SJCRH30 (cell line): ENCODE measurements around the gene SMKR1. TPM values are rescaled to one million over a fixed set of nuclear protein-coding genes. Genes with fewer than 3 reads are reported as not detected.

Experiments
- DNase-seq, 2 experiments: peaks; one replicate each; pipeline ENCODE4 v3.0.0-alpha.2; 2015 to 2020
- H3K27ac ChIP-seq: fragments of 250-450 bp; sonication (Bioruptor Pico); 2 replicates; pipeline ENCODE4 v1.5.1; 2020; ENCODE audit warnings: mild to moderate bottlenecking, moderate library complexity
- H3K27me3 ChIP-seq: fragments of 250-450 bp; sonication (Bioruptor Pico); 2 replicates; pipeline ENCODE4 v1.5.1; 2020; ENCODE audit warnings: mild to moderate bottlenecking, moderate library complexity
- H3K36me3 ChIP-seq: fragments of 250-450 bp; sonication (Bioruptor Pico); 2 replicates; pipeline ENCODE4 v1.5.1; 2020; ENCODE audit warnings: mild to moderate bottlenecking, moderate library complexity
- H3K4me1 ChIP-seq: fragments of 250-450 bp; sonication (Bioruptor Pico); 2 replicates; pipeline ENCODE4 v1.5.1; 2020; ENCODE audit warnings: mild to moderate bottlenecking, moderate library complexity
- H3K4me3 ChIP-seq: fragments of 250-450 bp; sonication (Bioruptor Pico); 2 replicates; pipeline ENCODE4 v1.5.1; 2020; ENCODE audit warnings: mild to moderate bottlenecking, moderate library complexity
- H3K9me3 ChIP-seq: fragments of 250-450 bp; sonication (Bioruptor Pico); replicated peaks from 2 replicates; pipeline ENCODE4 v1.5.1; 2020; ENCODE audit warnings: mild to moderate bottlenecking, moderate library complexity
- total RNA-seq: library from RNA; depleted of rRNA; stranded (reverse); fragments of >200 nt; shearing (Covaris generic); gene quantifications from 2 replicates; pipeline ENCODE4 v1.2.3, GENCODE V29; 2014; rRNA removed

SMKR1 gene
- not detected in 2 replicates for total RNA-seq

DNA sequence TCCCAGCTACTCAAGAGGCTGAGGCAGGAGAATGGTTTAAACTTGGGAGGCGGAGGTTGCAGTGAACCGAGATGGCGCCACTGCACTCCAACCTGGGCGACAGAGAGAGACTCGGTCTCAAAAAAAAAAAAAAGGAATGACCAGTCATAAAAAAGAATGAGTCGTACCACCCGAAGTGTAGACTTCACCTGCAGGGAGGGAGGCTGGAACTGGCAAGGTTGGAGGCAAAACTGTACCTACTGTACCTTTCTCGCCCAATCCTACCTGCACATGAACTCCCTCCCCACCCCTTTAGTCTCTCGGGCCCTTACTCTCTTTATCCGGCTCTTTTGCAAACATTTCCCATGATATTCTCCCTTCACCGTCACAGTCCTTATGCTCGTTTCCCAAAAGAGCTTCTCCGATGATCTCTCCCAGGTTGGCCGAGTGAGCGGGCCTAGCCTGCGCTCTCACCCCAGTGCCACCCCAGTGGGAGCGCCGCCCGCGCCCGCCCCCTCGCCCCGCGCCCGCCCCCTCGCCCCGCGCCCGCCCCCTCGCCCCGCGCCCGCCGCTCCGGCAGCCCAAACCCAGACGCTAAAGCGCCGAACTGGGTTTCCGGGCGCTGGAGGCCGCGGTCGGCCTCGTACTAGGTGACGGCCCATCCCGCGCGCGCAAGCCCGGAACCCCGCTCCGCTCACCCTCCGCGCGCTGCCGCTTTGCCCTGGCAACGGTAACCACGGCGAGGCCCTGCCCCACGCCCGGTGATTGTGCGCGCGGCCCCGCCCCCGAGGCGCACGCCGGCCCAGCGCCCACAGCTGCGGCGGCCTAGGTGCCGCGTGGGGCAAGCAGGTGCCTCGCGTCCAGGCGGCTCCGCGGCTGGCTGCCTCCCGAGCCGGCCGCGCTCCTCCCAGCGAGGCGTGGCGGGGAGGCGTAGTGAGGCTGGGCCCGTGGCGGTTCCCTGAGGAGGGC lies at the start of gene SMKR1:
Gene SMKR1 (plus strand): TSS at position 772 of the 948 bp plus-strand sequence. CDS start 294 bp downstream, outside the sequence.
- no peaks in the 10 kb centered on the region for H3K27me3 ChIP-seq
- H3K36me3 ChIP-seq: no peaks in the 10 kb centered on the region
- H3K9me3 ChIP-seq: no peaks in the 10 kb centered on the region
- H3K27ac ChIP-seq: no peak within 1 kb of the TSS
- H3K4me1 ChIP-seq: no peaks in the 10 kb centered on the region
- peak; percentile 51 to 55 for DNase-seq
- peak within 1 kb of the TSS; percentile 57 for H3K4me3 ChIP-seq

DNA sequence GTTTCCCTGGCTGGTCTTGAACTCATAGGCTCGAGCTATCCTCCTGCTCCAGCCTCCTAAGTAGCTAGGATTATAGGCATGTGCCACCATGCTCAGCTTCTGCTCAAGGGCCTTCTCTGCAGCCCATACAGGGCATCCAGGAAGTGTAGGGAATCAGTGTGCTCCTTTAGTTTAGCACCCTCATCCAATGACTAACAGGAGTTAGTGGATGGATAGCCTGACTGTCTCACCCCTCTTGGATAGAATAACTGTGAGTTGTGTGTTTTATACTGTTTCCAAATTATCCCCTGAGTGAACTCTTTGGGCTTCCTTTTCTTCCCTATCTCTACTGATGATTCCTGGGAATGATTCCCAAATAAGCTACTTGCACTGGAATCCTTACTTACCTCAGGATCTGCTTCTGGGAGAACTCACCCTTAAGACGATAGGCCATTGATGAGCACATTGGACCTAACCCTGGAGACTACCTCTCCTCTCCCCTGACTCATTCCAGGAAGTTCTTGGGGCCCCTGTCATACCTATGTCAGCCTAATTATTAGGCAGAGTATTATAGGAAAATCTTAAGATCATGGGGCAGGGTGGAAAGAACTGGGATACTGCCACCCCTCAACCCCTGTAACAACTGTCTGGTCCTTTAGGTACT lies 49.6 kb upstream of the SMKR1 start:
- peaks cover 8% of the 10 kb centered on the region; the same call in 1 of the 2 replicates for H3K9me3 ChIP-seq
- H3K4me1 ChIP-seq: no peaks in the 10 kb centered on the region
- no peak for DNase-seq
- peaks cover 70% of the 10 kb centered on the region for H3K36me3 ChIP-seq
- no peak overlapping the region for H3K4me3 ChIP-seq
- H3K27me3 ChIP-seq: no peaks in the 10 kb centered on the region
- no peak overlapping the region for H3K27ac ChIP-seq

DNA sequence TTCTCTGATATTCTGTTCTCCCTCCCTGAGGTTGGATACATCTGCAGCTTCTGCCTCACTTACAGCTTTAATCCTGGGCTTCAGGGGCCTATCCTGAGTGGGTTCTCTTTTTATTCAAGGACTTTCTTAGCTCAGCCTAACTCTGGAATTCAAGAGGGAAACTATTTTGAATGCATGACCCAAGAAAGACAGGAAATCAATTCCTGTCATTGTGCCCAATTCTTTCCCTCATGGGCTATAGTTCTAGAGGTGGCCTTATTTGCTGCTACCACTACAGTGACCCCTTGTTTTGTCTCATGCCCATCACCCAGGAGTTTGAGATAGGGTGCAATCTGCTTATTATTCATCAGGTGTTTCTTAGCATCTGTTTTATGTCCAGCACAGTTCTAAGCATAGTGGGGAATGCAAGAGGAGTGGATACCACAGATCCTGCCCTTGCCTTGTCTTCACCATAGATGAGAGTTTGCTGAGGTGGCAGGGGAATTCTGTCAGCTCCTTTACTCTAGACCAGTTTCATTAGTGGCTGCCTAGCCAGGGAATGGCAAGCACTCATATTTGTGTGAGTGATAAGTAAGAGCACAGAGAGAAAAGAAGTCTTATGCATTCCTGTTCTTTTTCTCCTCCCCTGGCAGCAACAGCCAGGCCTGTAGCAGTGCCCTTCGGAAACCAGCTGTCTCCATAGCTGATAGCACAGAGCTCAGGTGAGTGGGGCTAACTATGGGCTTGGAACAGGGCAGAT lies 48.7 kb upstream of the SMKR1 start:
- Histone ChIP-seq H3K27me3 (no peaks in the 10 kb centered on the region), H3K4me3 (no peak overlapping the region), H3K27ac (no peak overlapping the region), H3K36me3 (peaks cover 72% of the 10 kb centered on the region), H3K9me3 (peaks cover 6% of the 10 kb centered on the region; the same call in 1 of the 2 replicates), H3K4me1 (no peaks in the 10 kb centered on the region)
- DNase-seq: no peak

DNA sequence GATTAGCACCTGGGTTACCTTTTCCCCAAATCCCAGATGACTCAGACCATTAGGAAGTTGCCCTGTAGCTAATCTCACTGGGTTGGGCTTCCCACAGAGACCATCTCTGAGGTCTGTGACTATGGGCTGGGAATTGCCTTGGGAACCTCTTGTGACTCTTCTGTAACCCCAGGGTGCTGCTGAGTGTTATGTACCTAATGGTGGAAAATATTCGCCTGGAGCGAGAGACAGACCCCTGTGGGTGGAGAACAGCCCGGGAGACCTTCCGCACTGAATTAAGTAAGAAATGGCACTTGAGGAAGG lies 48.1 kb upstream of the SMKR1 start:
- Histone ChIP-seq H3K36me3 (peaks cover 72% of the 10 kb centered on the region), H3K27ac (no peak overlapping the region), H3K27me3 (no peaks in the 10 kb centered on the region), H3K4me3 (no peak overlapping the region), H3K9me3 (peaks cover under 1% of the 10 kb centered on the region; the same call in 1 of the 2 replicates), H3K4me1 (no peaks in the 10 kb centered on the region)
- DNase-seq: no peak

DNA sequence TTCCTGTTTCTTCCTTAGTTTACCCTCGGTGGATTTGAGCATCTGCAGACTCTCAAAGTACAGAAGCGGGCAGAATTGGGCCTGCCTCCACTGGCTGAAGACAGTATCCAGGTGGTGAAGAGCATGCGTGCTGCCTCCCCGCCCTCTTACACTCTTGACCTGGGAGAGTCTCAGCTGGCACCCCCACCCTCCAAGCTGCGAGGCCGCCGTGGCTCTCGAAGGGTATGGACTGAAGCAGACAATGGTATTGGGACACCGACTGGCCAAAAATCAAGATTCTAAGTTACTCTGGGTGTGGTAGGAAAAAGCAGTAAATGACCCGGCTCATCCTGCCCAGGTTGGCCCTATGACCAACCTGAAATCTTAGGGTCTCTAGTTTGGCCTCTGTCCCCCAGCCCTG lies 45.9 kb upstream of the SMKR1 start:
- Histone ChIP-seq H3K4me3 (no peak overlapping the region), H3K27me3 (no peaks in the 10 kb centered on the region), H3K36me3 (peaks cover 81% of the 10 kb centered on the region), H3K9me3 (no peaks in the 10 kb centered on the region), H3K4me1 (no peaks in the 10 kb centered on the region), H3K27ac (no peak overlapping the region)
- DNase-seq: no peak

DNA sequence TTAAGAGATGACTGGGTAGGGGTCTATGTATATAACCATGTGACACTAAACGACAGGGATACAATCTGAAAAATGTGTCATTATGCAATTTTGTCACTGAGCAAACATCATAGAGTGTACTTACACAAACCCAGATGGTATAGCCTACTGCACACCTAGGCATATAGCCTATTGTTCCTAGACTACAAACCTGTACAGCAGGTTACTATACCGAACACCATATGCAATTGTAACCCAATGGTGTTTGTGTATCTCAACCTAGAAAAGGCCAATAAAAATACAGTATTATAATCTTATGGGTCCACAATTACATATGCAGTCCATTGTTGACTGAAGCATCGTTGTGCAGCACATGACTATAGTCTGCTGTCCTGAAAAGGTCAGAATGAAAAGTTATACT lies 45.2 kb upstream of the SMKR1 start:
- DNase-seq: no peak
- Histone ChIP-seq H3K36me3 (peaks cover 83% of the 10 kb centered on the region), H3K27me3 (no peaks in the 10 kb centered on the region), H3K9me3 (no peaks in the 10 kb centered on the region), H3K4me1 (no peaks in the 10 kb centered on the region), H3K27ac (no peak overlapping the region), H3K4me3 (no peak overlapping the region)

DNA sequence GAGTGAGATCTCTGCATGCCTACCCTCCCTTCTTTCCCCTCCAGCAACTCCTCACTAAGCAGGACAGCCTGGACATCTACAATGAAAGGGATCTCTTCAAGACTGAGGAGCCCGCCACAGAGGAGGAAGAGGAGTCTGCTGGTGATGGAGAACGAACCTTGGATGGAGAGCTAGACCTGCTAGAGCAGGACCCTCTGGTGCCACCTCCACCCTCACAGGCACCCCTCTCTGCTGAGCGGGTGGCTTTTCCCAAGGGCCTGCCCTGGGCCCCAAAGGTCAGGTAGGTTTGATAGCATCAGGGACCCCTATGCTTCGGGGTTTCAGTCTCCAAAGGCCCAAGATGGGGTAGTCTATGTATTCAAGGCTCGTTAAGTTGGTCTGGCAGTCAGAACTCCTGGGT lies 44.2 kb upstream of the SMKR1 start:
- H3K9me3 ChIP-seq: no peaks in the 10 kb centered on the region
- peaks cover 89% of the 10 kb centered on the region for H3K36me3 ChIP-seq
- H3K4me3 ChIP-seq: no peak overlapping the region
- H3K4me1 ChIP-seq: no peaks in the 10 kb centered on the region
- no peaks in the 10 kb centered on the region for H3K27me3 ChIP-seq
- no peak for DNase-seq
- H3K27ac ChIP-seq: no peak overlapping the region

DNA sequence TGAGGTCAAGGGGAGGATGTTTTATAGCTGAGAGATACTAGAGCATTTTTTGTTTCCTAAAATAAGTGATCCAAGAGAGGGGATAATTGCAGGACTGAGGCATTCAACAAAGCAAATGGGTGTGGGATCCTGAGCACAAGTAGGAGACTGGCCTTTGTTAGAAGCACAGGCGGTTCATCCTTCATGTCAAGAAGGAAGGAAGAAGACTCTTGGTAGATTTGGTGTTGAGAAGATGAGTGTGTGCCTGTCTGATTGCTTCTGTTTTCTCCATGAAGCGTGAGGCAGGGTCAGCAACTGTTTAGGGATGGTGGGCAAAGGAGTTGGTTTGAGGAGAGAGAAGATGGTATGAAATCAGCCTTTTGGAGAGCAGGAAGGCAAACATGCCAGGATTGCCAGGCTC lies 40.5 kb upstream of the SMKR1 start:
- Histone ChIP-seq H3K9me3 (no peaks in the 10 kb centered on the region), H3K4me1 (peaks cover 11% of the 10 kb centered on the region), H3K36me3 (peaks cover 71% of the 10 kb centered on the region), H3K4me3 (no peak overlapping the region), H3K27me3 (no peaks in the 10 kb centered on the region), H3K27ac (no peak overlapping the region)
- DNase-seq: no peak

DNA sequence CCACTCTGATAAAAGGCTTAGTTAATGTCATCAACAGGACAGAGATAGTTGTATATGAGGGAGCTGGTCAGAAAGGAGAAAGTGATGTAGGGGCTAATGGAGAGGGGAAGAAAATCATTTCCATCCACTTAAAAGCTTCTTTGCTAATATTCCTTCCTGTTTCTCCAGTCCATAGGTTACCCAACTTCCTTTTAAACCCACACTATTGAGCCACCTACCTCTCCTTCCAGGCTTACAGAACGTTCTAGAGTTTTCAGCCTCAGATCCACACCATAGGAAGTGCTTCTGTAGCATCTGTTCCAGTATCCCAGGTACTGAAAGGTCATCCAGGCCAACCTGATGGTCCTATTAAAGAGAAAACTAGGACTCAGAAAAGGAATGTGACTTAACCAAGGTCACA lies 39.9 kb upstream of the SMKR1 start:
- H3K36me3 ChIP-seq: peaks cover 69% of the 10 kb centered on the region
- no peak overlapping the region for H3K27ac ChIP-seq
- H3K9me3 ChIP-seq: 0 out of 2 replicates have a peak, but pooled peaks cover 3% of the 10 kb centered on the region
- peaks cover 16% of the 10 kb centered on the region for H3K4me1 ChIP-seq
- H3K27me3 ChIP-seq: no peaks in the 10 kb centered on the region
- no peak for DNase-seq
- no peak overlapping the region for H3K4me3 ChIP-seq

DNA sequence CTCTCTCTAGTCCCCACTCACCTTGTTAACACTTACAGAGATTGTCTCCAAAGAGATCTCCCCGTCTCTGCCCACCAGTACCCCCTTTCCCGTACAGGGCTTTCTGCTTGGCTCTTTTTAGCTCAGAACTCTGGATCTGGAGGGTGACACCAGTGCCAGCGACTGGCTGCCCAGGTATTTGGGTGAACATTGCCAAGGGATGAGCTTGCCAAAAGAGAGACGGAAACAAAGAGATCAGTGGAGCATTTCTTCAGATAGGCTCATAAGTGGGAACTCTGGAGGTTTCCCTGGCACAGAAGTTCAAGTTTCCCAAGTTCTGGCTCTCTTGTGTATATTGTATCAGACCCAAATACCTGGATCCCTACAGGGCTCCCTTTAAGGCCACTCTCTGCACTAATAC lies 38.1 kb upstream of the SMKR1 start:
- DNase-seq: no peak
- Histone ChIP-seq H3K36me3 (peaks cover 60% of the 10 kb centered on the region), H3K9me3 (0 out of 2 replicates have a peak, but pooled peaks cover 3% of the 10 kb centered on the region), H3K4me3 (no peak overlapping the region), H3K27ac (no peak overlapping the region), H3K27me3 (no peaks in the 10 kb centered on the region), H3K4me1 (peaks cover 16% of the 10 kb centered on the region)

DNA sequence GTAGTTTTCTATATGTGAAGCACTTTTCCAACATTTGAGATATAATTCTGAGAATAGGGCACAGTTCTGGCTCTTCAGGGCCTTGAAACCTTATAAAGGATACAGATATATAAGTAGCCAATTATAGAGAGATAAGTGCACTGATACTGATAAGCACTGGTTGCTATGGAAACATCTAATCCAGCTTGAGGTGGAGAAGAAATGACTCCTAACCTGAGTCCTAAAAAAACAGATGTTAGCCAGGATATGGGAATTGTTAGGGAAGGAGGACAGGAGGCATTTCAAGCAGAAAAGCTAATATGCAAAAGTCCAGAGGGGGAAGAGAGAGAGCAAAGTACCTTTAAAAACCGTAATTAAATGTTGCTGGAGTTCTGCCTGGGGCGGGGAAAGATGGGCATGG lies 37.3 kb upstream of the SMKR1 start:
- H3K27me3 ChIP-seq: no peaks in the 10 kb centered on the region
- no peak for DNase-seq
- peaks cover 16% of the 10 kb centered on the region for H3K4me1 ChIP-seq
- peaks cover 51% of the 10 kb centered on the region for H3K36me3 ChIP-seq
- H3K9me3 ChIP-seq: 0 out of 2 replicates have a peak, but pooled peaks cover 3% of the 10 kb centered on the region
- no peak overlapping the region for H3K27ac ChIP-seq
- no peak overlapping the region for H3K4me3 ChIP-seq

DNA sequence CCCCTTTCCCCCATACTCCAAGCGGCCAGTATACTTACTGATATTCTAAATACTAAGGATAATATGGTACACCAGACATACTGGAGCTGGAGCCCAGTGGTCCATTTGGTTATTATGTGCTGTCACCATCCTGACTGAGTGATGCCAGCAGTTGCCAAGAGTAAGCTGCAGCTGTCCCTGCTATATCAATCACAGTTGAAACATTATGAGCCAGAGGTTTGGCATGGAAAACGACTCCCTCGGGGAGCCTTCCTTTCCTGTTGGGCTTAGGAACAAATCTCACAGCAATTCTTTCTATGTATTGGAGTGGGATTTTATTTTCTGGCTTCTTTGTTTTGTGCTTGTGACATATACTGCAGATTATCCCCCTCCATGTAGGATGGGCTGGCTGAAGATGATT lies 35.5 kb upstream of the SMKR1 start:
- no peak overlapping the region for H3K4me3 ChIP-seq
- H3K36me3 ChIP-seq: peaks cover 35% of the 10 kb centered on the region
- peak overlapping the region; percentile 65 for H3K27ac ChIP-seq
- H3K9me3 ChIP-seq: 0 out of 2 replicates have a peak, but pooled peaks cover 3% of the 10 kb centered on the region
- H3K4me1 ChIP-seq: peaks cover 16% of the 10 kb centered on the region
- no peaks in the 10 kb centered on the region for H3K27me3 ChIP-seq
- DNase-seq: peak; percentile 87 to 94

DNA sequence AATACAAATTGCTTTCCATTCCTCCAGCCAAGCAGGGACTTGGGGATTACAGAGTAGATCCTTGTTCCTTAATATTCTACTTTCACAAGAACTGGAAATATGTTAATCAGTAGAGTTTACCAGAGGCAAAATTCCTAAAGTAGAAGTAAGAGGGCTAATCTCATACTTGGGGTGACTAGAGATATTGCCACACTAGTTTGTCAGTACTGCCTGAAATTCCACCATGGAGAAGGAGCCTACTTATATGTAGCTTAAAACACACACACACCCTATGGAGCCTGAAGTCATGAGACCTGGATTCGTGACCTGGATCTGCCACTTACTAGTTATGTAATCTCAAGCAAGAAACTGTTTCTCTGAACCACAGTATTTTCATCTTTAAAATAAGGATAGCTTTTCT lies 34.2 kb upstream of the SMKR1 start:
- Histone ChIP-seq H3K27ac (no peak overlapping the region), H3K9me3 (0 out of 2 replicates have a peak, but pooled peaks cover 3% of the 10 kb centered on the region), H3K4me1 (peaks cover 16% of the 10 kb centered on the region), H3K27me3 (no peaks in the 10 kb centered on the region), H3K36me3 (peaks cover 29% of the 10 kb centered on the region), H3K4me3 (no peak overlapping the region)
- no peak for DNase-seq

DNA sequence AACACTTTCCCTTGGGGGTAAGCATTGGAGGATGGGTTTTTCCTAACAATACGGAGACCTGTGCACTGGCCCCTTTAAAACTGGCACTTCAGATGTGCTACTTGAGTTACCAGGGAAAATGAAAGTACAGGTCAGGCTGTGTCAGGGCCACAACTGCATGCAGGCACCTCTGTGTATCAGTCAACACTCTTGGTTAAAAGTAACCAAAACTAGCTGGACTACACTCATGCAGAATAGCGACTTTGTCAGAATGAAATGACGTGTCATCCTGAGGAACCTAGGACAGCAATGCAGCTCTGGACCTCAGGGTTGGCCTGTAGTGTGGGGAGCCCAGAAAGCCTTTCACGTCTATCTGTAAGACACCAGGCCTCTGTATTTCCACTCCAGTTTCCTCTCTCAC lies 33.8 kb upstream of the SMKR1 start:
- H3K4me3 ChIP-seq: no peak overlapping the region
- peaks cover 28% of the 10 kb centered on the region for H3K36me3 ChIP-seq
- no peak for DNase-seq
- H3K27ac ChIP-seq: no peak overlapping the region
- 0 out of 2 replicates have a peak, but pooled peaks cover 3% of the 10 kb centered on the region for H3K9me3 ChIP-seq
- H3K4me1 ChIP-seq: peaks cover 16% of the 10 kb centered on the region
- no peaks in the 10 kb centered on the region for H3K27me3 ChIP-seq

DNA sequence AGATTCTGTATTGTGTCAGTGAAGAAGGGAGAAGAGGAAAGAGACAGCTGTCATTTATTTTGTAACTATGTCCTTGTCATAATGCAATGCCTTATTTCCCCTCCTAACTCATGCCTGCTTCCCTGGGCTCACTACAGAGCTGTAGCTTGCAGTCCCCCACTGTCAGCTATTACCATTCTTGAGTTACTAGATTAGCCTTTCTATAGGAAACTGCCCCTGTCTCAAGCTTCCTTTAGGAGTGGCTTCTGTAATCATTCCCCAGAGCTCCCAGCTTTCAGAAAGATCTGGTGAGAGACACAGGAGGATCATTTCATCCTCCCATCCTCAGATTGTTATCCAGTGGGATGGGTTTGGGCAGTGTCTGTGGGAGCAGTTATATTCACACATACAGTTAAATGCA lies 32.4 kb upstream of the SMKR1 start:
- H3K36me3 ChIP-seq: peaks cover 24% of the 10 kb centered on the region
- DNase-seq: no peak

More for the DNA sequence above, 32.4 kb upstream of the SMKR1 start:
- Histone ChIP-seq H3K9me3 (0 out of 2 replicates have a peak, but pooled peaks cover 3% of the 10 kb centered on the region), H3K27ac (no peak overlapping the region), H3K4me1 (peaks cover 16% of the 10 kb centered on the region), H3K27me3 (no peaks in the 10 kb centered on the region), H3K4me3 (no peak overlapping the region)
